B cell (primary cell): ENCODE measurements around the gene KRTAP5-2. TPM values are rescaled to one million over a fixed set of nuclear protein-coding genes. Genes with fewer than 3 reads are reported as not detected.

Experiments used
- ATAC-seq: fragments of 200-7000 bp; cut with Tn5 transposase; one replicate; pipeline ENCODE4 v1.10.0; 2021; ENCODE audit warnings: low read depth, mild to moderate bottlenecking, moderate number of reproducible peaks, moderate library complexity
- CTCF ChIA-PET: fragments of 350-600 bp; sonication (Branson Sonifier 250); formaldehyde crosslinking; loops from one replicate; lab custom pipeline; 2021; ENCODE audit warnings: antibody characterized with exemption, inconsistent platforms; lab: Charles Lee
- POLR2A ChIA-PET: fragments of 350-600 bp; sonication (Branson Sonifier 250); formaldehyde crosslinking; loops from one replicate; lab custom pipeline; 2021; ENCODE audit warnings: antibody characterized with exemption; lab: Charles Lee
- DNase-seq: peaks from one replicate; pipeline ENCODE4 v3.0.0; 2013
- H2AFZ ChIP-seq: 2 replicates; pipeline ENCODE4 v1.6.1; 2012; ENCODE audit warnings: mild to moderate bottlenecking, low read depth, low read length; ENCODE audit not compliant: insufficient read depth, poor library complexity, severe bottlenecking
- H3K27ac ChIP-seq, 2 donors: 1 replicate in 1 of 2; 2 replicates in 1 of 2; pipeline ENCODE4 v1.5.1; 2012 to 2013; ENCODE audit warnings: low read length in 2 of 2, mild to moderate bottlenecking in 2 of 2, moderate library complexity in 1 of 2
- H3K27me3 ChIP-seq, 4 experiments: fragments of 200-600 bp in 1 of 4; sonication (generic) in 1 of 4; replicated peaks in 1 of 4; 1 replicate in 2 of 4; 2 replicates in 2 of 4; pipeline versions ENCODE4 v1.6.1 to v1.7.0; 2013 to 2016; ENCODE audit warnings: low read length in 3 of 4, mild to moderate bottlenecking in 2 of 4, mixed read lengths in 1 of 4, moderate library complexity in 1 of 4; ENCODE audit not compliant: insufficient read depth in 4 of 4, control insufficient read depth in 3 of 4; ENCODE audit errors: control extremely low read depth in 1 of 4
- H3K36me3 ChIP-seq, 2 experiments: replicated peaks in 1 of 2; 1 replicate in 1 of 2; 2 replicates in 1 of 2; pipeline versions ENCODE4 v1.6.1 to v1.7.1; 2013; ENCODE audit warnings: low read length in 1 of 2; ENCODE audit not compliant: insufficient read depth in 2 of 2, control insufficient read depth in 1 of 2; ENCODE audit errors: control extremely low read depth in 1 of 2, extremely low read depth in 1 of 2
- H3K4me1 ChIP-seq, 2 donors: fragments of 200-600 bp in 1 of 2; sonication (generic) in 1 of 2; 1 replicate in 1 of 2; 2 replicates in 1 of 2; pipeline versions ENCODE4 v1.5.1 to v1.6.1; 2013 to 2017; ENCODE audit warnings: low read length in 2 of 2; ENCODE audit not compliant: control insufficient read depth in 2 of 2, insufficient read depth in 2 of 2
- H3K4me2 ChIP-seq: replicated peaks from 2 replicates; pipeline ENCODE3; 2012; ENCODE audit warnings: mild to moderate bottlenecking, low read depth, low read length; ENCODE audit not compliant: poor library complexity, severe bottlenecking
- H3K4me3 ChIP-seq, 5 experiments: fragments of 200-600 bp in 1 of 5; sonication (generic) in 1 of 5; 1 replicate in 3 of 5; 2 replicates in 2 of 5; pipeline versions ENCODE4 v1.5.1 to v1.7.0; 2011 to 2016; ENCODE audit warnings: low read length in 4 of 5, mild to moderate bottlenecking in 4 of 5, low read depth in 2 of 5, control low read depth in 1 of 5, moderate library complexity in 1 of 5; ENCODE audit not compliant: insufficient read depth in 1 of 5; ENCODE audit errors: control extremely low read depth in 1 of 5, extremely low read depth in 1 of 5
- H3K79me2 ChIP-seq: fragments of 200-600 bp; sonication (generic); one replicate; pipeline ENCODE4 v1.6.0; 2016; ENCODE audit warnings: low read length; ENCODE audit not compliant: control insufficient read depth, insufficient read depth
- H3K9ac ChIP-seq: fragments of 200-600 bp; sonication (generic); 2 replicates; pipeline ENCODE4 v1.6.1; 2017; ENCODE audit warnings: mild to moderate bottlenecking, low read length, moderate library complexity
- H3K9me3 ChIP-seq, 3 donors: one replicate each; pipeline versions ENCODE4 v1.6.1 to v1.7.1; 2013; ENCODE audit warnings: low read length in 2 of 3; ENCODE audit not compliant: control insufficient read depth in 2 of 3, insufficient read depth in 1 of 3; ENCODE audit errors: control extremely low read depth in 1 of 3
- H4K20me1 ChIP-seq: 2 replicates; pipeline ENCODE4 v1.6.0; 2012; ENCODE audit warnings: mild to moderate bottlenecking, low read length; ENCODE audit not compliant: insufficient read depth, control insufficient read depth, poor library complexity, severe bottlenecking
- H3K27ac Mint-ChIP-seq: one replicate; pipeline ENCODE4 v1.8.0; 2021; ENCODE audit warnings: mixed read lengths
- H3K27me3 Mint-ChIP-seq: one replicate; pipeline ENCODE4 v1.8.0; 2021; ENCODE audit warnings: mixed read lengths
- H3K4me1 Mint-ChIP-seq: one replicate; pipeline ENCODE4 v1.8.0; 2021; ENCODE audit warnings: mixed read lengths
- H3K4me3 Mint-ChIP-seq: one replicate; pipeline ENCODE4 v1.8.0; 2021; ENCODE audit warnings: mixed read lengths
- H3K9me3 Mint-ChIP-seq: one replicate; pipeline ENCODE4 v1.8.0; 2022; ENCODE audit warnings: mixed read lengths; ENCODE audit not compliant: insufficient read depth
- CTCF ChIP-seq: fragments of 200-600 bp; IDR thresholded peaks from one replicate; pipeline ENCODE4 v1.8.0; 2022; ENCODE audit warnings: antibody characterized with exemption, mild to moderate bottlenecking
- EZH2 ChIP-seq: IDR thresholded peaks from 2 replicates; pipeline ENCODE4 v1.6.1; 2012; ENCODE audit warnings: borderline replicate concordance, low read depth, mild to moderate bottlenecking, moderate library complexity, low read length; ENCODE audit not compliant: insufficient read depth, poor library complexity, severe bottlenecking
- WGBS: methylation state at CpG from one replicate; pipeline ENCODE4 v1.1.5; 2013; ENCODE audit warnings: missing lambda C conversion rate; ENCODE audit not compliant: insufficient coverage; 5-methylcytosine and 5-hydroxymethylcytosine counted together
- intact Hi-C: fragments of 100-400 bp; cut with micrococcal nuclease; formaldehyde crosslinking; loops from one replicate; pipeline ENCODE4 v1.10.0; 2022
- polyA plus RNA-seq: library from polyadenylated mRNA; depleted of rRNA; stranded (reverse); fragments of >200 nt; gene quantifications from 2 replicates; pipeline ENCODE4 v1.2.3, GENCODE V29; 2012
- total RNA-seq, 2 donors: library from RNA; stranded (reverse); fragments of 120-200 nt in 1 of 2; gene quantifications; 1 replicate in 1 of 2; 2 replicates in 1 of 2; pipeline versions ENCODE4 v1.2.3 to v1.2.4, GENCODE V29; 2013 to 2022

Gene KRTAP5-2
- total and polyA plus RNA-seq, 2 donors (not counting 1 experiment from before 2014, with no cell fraction given) = 0.36 TPM; not detected in 1

- no peak overlapping the region for H3K4me2 ChIP-seq
- intact Hi-C loops = no loop called here
- POLR2A ChIA-PET = no interaction called here
- CTCF ChIA-PET = interaction anchor here (1.1 to 1.9 kb wide), 3 partner anchors 8 to 19 kb away, joined by 3 to 7 read pairs (median 5); no protein-coding TSS in a partner anchor
- Mint-ChIP-seq H3K27ac (no peak overlapping the region), H3K27me3 (peaks cover 30% of the 10 kb centered on the region), H3K4me3 (no peak overlapping the region), H3K9me3 (no peaks in the 10 kb centered on the region), H3K4me1 (peaks cover 7% of the 10 kb centered on the region)
- ATAC-seq (no peak), DNase-seq (peak; percentile 40)
- H4K20me1 ChIP-seq = no peaks in the 10 kb centered on the region
- no peak overlapping the region for H3K9ac ChIP-seq
- no peaks in the 10 kb centered on the region for H3K79me2 ChIP-seq
- peaks cover 0 to 3% (median 0%) of the 10 kb centered on the region in 3 donors for H3K9me3 ChIP-seq
- H3K36me3 ChIP-seq = no peaks in the 10 kb centered on the region
- peaks cover 0 to 10% of the 10 kb centered on the region in 2 donors for H3K4me1 ChIP-seq
- WGBS = 68% methylated on average over 12 of the region's 13 CpGs
- H3K27me3 ChIP-seq = peaks cover 0 to 36% (median 8%) of the 10 kb centered on the region in 4 experiments
- no peak overlapping the region for H3K27ac ChIP-seq
- no peak overlapping the region for H2AFZ ChIP-seq
- TF ChIP-seq CTCF (no peak), EZH2 (no peak)
- no peak overlapping the region for H3K4me3 ChIP-seq
Measured at GRCh38 chr11:1554981-1555712, 42.9 kb downstream of the KRTAP5-2 start.
